Measurements from ENCODE around the gene SNAI3. TPM values are rescaled to one million over a fixed set of nuclear protein-coding genes. Genes with fewer than 3 reads are reported as not detected.
"Not testable (repeated sequence)": the region's sequence is repeated elsewhere in the genome, so short reads cannot be mapped to it uniquely, and the experiment has no call there.

SNAI3 gene
- total RNA-seq, 4 donors from 2014 or later = 0.40 to 0.44 TPM; not detected in 2

GRCh38 chr16:88676502-88677242, 9.6 kb downstream of the SNAI3 start:
- H3K27me3 ChIP-seq = peaks cover 34% of the 10 kb centered on the region
- no peaks in the 10 kb centered on the region for H3K9me3 ChIP-seq
- no peak for TF ChIP-seq POLR2A (IDR thresholded peaks at IDR 0.05)
- no peak for TF ChIP-seq CTCF (IDR thresholded peaks at IDR 0.05)
- TF ChIP-seq POLR2AphosphoS5 (IDR thresholded peaks at IDR 0.05) = no peak
- no peak for TF ChIP-seq EP300 (IDR thresholded peaks at IDR 0.05)
- H3K4me1 ChIP-seq = peaks cover 5% of the 10 kb centered on the region
- H3K36me3 ChIP-seq = no peaks in the 10 kb centered on the region
- no peak overlapping the region for H3K27ac ChIP-seq
- H3K4me3 ChIP-seq = no peak overlapping the region
- 78% methylated on average over 13 of the region's 22 CpGs for WGBS
- DNase-seq (ENCODE audit: low spot score in 2 of 2) = no peak

- H3K36me3 ChIP-seq = no peaks in the 10 kb centered on the region
- H3K27ac ChIP-seq = no peak overlapping the region
- no peaks in the 10 kb centered on the region for H3K4me1 ChIP-seq
- TF ChIP-seq EP300 (IDR thresholded peaks at IDR 0.05) (no peak), CTCF (IDR thresholded peaks at IDR 0.05) (no peak), POLR2A (IDR thresholded peaks at IDR 0.05) (no peak), POLR2AphosphoS5 (IDR thresholded peaks at IDR 0.05) (no peak)
- WGBS = 97% methylated on average over 18 of the region's 19 CpGs
- H3K9me3 ChIP-seq = no peaks in the 10 kb centered on the region
- DNase-seq (ENCODE audit: low spot score in 2 of 2) = no peak
- H3K4me3 ChIP-seq = no peak overlapping the region
- peaks cover 18% of the 10 kb centered on the region for H3K27me3 ChIP-seq
Measured at GRCh38 chr16:88673716-88674379, 12.5 kb downstream of the SNAI3 start.

- WGBS = 58% methylated on average over 11 of the region's 11 CpGs
- no peaks in the 10 kb centered on the region for H3K36me3 ChIP-seq
- no peak for TF ChIP-seq CTCF (IDR thresholded peaks at IDR 0.05)
- no peak for TF ChIP-seq POLR2A (IDR thresholded peaks at IDR 0.05)
- no peak for TF ChIP-seq EP300 (IDR thresholded peaks at IDR 0.05)
- no peak for TF ChIP-seq POLR2AphosphoS5 (IDR thresholded peaks at IDR 0.05)
- peaks cover 8% of the 10 kb centered on the region for H3K27me3 ChIP-seq
- H3K4me3 ChIP-seq = no peak overlapping the region
- H3K27ac ChIP-seq = no peak overlapping the region
- no peaks in the 10 kb centered on the region for H3K4me1 ChIP-seq
- no peaks in the 10 kb centered on the region for H3K9me3 ChIP-seq
- no peak for DNase-seq (ENCODE audit: low spot score in 2 of 2)
Measured at GRCh38 chr16:88672776-88673175, 13.5 kb downstream of the SNAI3 start.

DNA sequence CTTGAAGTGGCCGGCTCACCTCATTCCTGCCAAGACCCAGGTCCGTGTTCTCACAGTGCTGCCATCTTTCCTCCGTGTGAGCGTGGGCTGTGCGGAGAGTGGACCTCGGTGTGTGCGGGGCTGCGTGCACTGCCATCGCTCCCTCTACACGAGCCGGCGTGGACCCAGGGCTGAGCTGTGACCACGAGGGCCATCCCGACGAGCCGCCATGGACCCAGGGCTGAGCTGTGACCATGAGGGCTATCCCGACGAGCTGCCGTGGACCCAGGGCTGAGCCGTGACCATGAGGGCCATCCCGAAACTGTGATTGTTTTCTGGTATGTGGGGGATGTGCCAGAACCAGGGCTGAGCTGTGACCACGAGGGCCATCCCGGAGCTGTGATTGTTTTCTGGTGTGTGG, 14.5 kb downstream of the SNAI3 start:
- Histone ChIP-seq H3K36me3 (no peaks in the 10 kb centered on the region), H3K4me3 (no peak overlapping the region), H3K27me3 (peaks cover 3% of the 10 kb centered on the region), H3K9me3 (no peaks in the 10 kb centered on the region), H3K4me1 (no peaks in the 10 kb centered on the region), H3K27ac (no peak overlapping the region)
- TF ChIP-seq EP300 (IDR thresholded peaks at IDR 0.05) (no peak), POLR2AphosphoS5 (IDR thresholded peaks at IDR 0.05) (no peak), POLR2A (IDR thresholded peaks at IDR 0.05) (no peak), CTCF (IDR thresholded peaks at IDR 0.05) (no peak)
- 94% methylated on average over 12 of the region's 23 CpGs for WGBS
- DNase-seq (ENCODE audit: low spot score in 2 of 2) = no peak

DNA sequence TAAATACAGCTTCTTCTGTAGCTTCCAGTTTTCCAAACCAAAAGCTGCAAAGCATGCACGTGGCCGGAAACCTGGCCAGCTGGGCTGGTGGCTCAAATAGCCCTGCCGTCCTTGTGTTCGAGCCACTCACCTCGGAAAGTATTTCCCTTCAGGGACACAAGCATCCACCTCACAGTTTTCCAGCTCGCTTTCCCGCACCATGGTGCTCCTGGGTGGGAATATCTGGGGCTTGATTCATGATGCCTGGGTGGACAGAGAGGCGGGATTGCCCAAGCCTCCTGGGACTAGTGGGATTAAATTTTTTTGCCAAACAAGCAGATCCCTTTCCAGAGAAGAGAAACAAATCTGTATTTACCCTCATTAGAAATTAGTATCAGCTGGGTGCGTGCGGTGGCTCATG, 16.3 kb downstream of the SNAI3 start:
- H3K9me3 ChIP-seq = no peaks in the 10 kb centered on the region
- WGBS = 71% methylated on average over 10 of the region's 10 CpGs
- H3K36me3 ChIP-seq = no peaks in the 10 kb centered on the region
- H3K4me1 ChIP-seq = no peaks in the 10 kb centered on the region
- peak in 1 of 2 donors; percentile 64 for DNase-seq (ENCODE audit: low spot score in 2 of 2)
- no peaks in the 10 kb centered on the region for H3K27me3 ChIP-seq
- TF ChIP-seq CTCF (IDR thresholded peaks at IDR 0.05) (no peak), POLR2AphosphoS5 (IDR thresholded peaks at IDR 0.05) (no peak), POLR2A (IDR thresholded peaks at IDR 0.05) (no peak), EP300 (IDR thresholded peaks at IDR 0.05) (no peak)
- H3K4me3 ChIP-seq = no peak overlapping the region
- no peak overlapping the region for H3K27ac ChIP-seq

GRCh38 chr16:88669493-88669892, 16.8 kb downstream of the SNAI3 start:
- H3K4me1 ChIP-seq; H3K9me3 ChIP-seq; DNase-seq (ENCODE audit: low spot score in 2 of 2); H3K27me3 ChIP-seq; H3K36me3 ChIP-seq; H3K4me3 ChIP-seq; H3K27ac ChIP-seq: not testable (repeated sequence)
- WGBS = 95% methylated on average over 8 of the region's 8 CpGs
